ENCODE measurements around the gene EHMT2.

Gene EHMT2

GRCh38 chr6:31888276-31889258 is 8.9 kb downstream of the EHMT2 start:
- peak; percentile 44 for DNase-seq

DNA sequence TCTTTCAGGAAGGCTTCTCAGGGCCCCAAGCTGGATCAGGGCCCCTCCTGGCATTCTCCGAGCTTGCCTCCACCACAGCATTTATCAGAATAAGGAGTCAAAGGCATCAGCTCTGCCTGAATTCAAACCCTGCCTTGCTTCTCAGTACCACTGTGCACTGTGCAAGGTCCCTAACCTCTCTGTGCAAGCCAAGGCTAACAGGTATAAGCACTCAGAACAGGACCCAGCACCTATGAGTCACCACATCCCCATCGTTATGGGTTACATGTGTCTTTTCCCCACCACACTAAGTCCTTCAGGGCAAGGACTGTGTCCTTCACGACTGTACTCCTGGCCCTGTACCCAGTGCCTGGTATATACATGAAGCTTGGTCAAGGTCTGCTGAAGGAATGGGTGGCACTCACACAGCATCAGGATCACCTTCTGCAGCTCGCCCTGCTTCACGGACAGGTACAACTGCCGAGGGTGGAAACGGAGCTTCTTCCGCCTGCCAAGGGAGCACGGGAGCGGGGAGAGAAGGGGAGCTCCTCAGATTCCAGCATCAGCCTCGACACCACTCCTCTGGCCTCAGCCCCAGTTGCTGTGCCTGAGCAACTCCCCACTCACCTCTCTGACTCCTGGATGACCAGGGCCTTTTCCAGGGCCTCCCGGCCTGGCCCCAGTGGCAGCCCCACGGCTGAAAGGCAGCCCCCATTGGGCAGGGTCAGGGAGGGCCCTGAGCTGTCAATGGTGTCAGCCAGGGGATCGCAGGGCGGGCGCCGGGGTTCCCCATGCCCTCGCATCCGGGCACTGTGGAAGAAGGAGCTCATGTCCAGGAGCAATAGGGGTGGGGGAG is 10.1 kb downstream of the EHMT2 start:
- no peak for DNase-seq

DNA sequence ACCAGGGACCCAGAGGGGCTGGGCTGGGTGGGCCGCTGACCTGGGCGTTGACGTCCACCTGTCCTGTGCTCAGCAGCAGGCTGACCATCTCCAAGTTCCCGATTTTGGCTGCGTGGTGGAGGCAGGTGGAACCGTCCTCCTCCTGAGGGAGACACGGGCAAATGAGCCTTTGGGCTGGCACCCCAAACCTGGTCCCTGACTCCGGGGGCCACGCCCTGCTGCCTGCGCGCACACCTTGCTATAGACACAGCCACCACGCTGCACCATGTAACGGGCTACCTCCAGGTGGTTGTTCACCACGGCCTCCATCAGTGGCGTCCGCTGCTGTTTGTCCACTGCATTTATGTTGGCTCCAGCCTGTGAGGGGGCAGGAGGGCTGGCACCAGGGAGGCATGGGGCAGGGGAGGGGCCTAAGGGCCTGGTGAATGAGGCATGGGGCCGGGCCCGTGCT is 10.9 kb downstream of the EHMT2 start:
- no peak for DNase-seq

- no peak for DNase-seq
Observed at GRCh38 chr6:31884528-31885035, 12.9 kb downstream of the EHMT2 start.

- DNase-seq: no peak
Observed at GRCh38 chr6:31883676-31884075, 13.8 kb downstream of the EHMT2 start.

DNA sequence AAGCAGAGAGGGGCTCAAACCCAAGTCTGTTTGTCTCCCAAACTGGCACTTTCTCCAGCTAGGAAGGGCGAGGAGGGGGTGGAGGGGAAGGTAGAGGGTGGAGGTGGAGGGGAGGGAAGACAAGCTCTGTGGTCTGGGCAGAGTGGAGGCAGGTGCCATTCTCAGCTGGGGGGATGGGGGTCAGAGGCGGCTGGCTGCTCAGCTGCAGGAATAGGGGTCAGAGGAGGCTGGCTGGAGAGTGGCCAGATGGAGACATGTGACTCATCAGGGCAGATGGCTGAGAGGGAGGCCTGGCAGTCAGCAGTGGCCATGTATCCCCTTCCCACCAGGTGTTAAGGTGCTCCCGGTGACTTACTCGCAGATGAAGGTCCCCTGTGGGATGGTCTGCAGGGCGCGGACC is 15.2 kb downstream of the EHMT2 start:
- DNase-seq: no peak

DNA sequence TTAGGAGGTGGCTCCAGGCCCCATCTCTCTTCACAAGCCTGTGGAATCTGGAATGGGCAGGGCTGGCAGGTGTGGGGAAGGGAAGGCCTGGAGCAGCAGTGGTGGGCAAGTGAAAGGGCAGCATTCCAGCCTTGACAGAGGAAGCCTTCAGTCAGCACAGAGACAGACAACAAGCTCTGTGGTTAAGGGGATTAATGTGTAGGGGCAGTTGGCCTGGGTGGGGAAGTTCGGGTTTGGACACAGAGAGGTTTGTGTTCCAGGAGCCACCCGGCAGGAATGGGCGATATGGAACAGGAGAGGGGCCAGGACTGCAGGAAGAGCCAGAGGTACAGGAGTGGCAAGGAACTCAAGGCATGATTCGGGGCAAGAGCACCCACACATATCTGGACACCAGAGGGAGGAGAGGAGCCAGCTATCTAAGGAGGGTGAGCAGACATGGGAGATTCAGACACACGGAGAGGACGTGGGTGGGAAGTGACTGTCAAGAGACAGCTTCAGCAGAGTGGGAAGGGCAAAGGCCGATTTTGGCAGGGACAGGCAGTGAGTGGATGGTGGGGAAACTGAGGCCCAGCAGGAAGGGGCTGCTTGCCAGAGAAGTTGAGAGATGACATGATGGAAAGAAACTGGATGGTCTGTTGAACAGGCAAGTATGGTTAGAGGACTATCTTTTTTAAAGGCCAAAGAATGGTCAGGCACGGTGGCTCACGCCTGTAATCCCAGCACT is 16.2 kb downstream of the EHMT2 start:
- no peak for DNase-seq

GRCh38 chr6:31880616-31881015 is 16.9 kb downstream of the EHMT2 start:
- DNase-seq: no peak

DNA sequence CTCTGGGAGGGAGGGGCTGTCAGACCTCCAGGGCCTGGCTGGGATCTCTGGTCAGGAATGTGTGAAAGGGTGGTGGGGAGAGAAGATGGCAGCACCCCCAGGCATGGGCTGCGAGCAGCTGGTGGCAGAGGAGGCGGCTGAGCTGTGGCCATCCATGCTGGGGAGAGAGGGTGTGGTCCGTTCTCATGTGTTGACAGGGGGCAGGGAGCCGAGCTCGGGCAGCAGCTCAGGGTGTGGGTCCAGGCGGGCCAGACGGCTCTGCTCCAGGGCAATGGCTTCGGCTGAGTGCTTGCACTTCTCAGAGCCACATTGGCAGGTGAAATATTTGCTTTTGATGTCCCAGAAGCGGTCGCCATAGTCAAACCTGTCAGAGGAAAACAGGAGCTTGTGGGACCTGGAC is 17.6 kb downstream of the EHMT2 start:
- no peak for DNase-seq

DNA sequence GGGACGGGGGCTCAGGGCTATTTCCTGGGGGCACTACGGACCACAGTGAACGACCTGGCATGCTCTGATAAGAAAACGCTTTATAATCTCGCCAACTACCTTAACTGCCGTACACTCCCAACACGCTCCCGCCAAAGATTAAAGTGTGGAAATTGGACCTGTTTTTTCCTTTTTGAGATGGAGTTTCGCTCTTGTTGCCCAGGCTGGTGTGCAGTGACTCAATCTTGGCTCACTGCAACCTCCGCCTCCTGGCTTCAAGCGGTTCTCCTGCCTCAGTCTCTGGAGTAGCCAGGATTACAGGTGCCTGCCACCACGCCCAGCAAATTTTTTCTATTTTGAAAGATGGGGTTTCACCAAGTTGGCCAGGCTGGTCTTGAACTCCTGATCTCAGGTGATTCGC is 18.4 kb downstream of the EHMT2 start:
- no peak for DNase-seq

GRCh38 chr6:31878726-31879125 is 18.8 kb downstream of the EHMT2 start, which contains the start of gene SLC44A4:
Gene SLC44A4 (minus strand): TSS chr6:31878997. CDS start chr6:31878980, 17 bp downstream.
- no peak for DNase-seq

DNA sequence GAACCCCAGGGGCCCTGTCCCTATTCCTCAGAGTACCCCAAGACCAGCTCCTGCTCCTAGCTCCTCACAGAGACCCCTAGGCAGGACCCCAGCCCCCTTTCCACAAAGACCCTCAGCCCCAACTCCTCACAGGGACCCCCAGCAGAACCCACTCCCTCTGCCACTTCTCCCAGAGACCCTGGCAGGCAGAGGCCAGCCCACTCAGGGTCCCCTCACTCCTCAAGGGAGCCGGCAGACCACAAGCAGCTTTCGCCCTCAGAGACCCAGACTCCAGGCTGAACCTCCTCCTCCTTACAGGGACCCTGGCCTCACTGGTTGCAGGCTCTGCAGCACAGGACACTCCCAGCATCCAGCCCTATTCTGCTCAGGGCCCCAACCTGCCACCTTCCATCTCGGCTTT is 19.3 kb downstream of the EHMT2 start:
- DNase-seq: no peak

- no peak for DNase-seq
Observed at GRCh38 chr6:31877651-31878161, 19.8 kb downstream of the EHMT2 start.

DNA sequence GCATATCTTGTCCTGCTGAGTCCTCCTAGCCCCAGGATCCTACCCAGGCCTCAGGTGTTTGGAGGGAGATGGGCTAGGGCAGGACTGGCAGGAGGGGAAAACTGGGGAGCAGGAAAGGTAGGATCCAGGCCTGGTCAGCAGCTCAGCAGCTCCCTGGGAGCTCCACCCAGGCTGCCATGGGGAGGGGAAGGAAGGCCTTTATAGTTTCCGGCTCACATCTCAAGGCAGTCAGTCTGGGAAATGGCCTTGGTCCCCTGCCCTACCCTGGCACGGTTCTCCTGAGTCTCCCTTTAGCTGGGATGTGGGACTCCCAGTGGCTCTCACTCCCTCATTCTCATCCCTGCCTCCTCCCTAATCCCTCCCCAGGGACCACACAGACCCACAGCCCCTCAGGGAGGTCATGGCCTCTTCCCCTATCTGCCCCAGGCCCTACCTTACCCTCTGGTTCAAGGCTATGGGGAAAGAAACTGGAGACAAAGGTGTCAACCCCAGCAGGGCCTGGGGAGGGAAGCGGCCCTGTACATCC is 20.3 kb downstream of the EHMT2 start:
- DNase-seq: no peak

DNA sequence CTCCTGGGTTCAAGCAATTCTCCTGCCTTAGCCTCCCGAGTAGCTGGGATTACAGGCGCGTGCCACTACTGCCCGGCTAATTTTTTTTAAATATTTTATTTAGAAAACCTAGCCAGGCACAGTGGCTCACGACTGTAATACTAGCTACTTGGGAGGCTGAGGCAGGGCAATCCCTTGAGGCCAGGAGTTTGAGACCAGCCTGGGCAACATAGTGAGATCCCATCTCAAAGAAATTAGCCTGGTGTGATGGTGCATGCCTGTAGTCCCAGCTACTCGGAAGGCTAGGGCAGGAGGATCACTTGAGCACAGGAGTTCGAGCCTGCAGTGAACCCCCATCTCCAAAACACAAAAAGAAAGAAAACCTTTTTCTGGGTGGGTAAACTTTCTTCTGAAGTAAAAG is 21.1 kb downstream of the EHMT2 start:
- no peak for DNase-seq

GRCh38 chr6:31875877-31876276 is 21.6 kb downstream of the EHMT2 start:
- no peak for DNase-seq

- DNase-seq: no peak
Observed at GRCh38 chr6:31874836-31875572, 22.5 kb downstream of the EHMT2 start.

DNA sequence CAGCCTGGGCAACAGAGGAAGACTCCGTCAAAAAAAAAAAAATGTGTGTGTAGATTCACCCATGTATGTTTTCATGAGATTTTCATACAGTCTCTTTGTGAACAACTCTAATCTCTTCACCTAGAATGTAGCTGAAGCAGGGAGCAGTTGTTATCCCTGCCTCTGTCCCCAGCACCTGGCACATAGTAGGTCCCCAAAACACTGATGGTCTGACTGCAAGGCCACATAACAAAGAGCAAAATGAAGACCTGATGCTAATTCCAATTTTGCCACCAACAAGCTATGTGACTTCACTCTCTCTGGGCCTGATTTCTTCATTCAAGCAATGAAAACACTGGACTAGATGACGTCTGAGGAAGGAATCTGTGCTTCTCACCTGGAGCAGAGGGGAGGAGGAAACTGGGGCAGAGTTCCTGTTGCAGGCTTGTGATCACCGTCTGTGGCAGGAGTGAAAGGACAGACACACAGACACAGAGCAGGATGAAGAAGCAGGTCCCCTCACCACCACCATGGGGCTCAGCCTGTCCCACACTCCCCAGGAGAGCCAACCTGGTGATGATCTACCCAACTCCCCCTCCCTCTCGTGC is 23.3 kb downstream of the EHMT2 start:
- no peak for DNase-seq

DNA sequence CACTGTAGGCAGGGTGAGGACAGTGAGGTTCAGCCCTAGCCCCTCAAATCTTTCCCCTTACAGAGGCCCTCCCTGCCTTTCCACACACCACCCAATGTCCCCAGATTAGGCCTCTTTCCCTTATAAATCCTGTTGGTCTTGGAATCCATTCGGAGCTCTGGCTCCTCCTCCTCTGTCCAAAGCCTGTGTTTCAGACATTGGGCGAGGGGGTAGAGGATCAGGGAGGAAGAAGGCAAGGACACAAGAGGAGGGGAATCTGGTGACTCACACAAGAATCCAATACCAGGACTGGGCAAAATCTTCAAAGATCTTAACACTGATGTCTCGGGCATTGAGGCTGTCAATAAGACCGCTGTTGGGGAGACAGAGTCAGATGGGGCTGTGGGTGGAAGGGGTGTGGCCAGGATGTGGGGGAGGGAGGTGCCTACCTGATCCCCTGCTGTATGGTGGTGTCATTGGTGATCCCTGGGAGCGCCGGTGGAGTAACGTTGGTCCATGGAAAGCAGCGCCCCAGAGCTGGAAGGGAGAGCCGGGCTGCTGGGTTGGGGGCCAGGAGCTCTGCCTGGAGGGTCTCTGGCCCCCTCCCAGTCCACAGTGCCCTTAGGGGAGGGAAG is 26.3 kb downstream of the EHMT2 start:
- no peak for DNase-seq

GRCh38 chr6:31870385-31870921 is 27.0 kb downstream of the EHMT2 start:
- no peak for DNase-seq
